Testis (tissue), 2 donors: ENCODE measurements around the gene RGS7.

Experiments
- POLR2A ChIP-seq: fragments of 450-650 bp; IDR thresholded peaks from one replicate; pipeline ENCODE4 v1.6.1; 2017; ENCODE audit warnings: antibody characterized with exemption, mild to moderate bottlenecking, moderate library complexity
- TF ChIP-seq, protein P1 (sequence below), 3 experiments: fragments of 450-650 bp in 2 of 3; fragments of 200-600 bp in 1 of 3; sonication (generic) in 1 of 3; IDR thresholded peaks; one replicate each; pipeline ENCODE4 v1.5.1; 2016 to 2019; ENCODE audit warnings: antibody characterized with exemption in 3 of 3, mild to moderate bottlenecking in 2 of 3, moderate library complexity in 1 of 3

DNA sequence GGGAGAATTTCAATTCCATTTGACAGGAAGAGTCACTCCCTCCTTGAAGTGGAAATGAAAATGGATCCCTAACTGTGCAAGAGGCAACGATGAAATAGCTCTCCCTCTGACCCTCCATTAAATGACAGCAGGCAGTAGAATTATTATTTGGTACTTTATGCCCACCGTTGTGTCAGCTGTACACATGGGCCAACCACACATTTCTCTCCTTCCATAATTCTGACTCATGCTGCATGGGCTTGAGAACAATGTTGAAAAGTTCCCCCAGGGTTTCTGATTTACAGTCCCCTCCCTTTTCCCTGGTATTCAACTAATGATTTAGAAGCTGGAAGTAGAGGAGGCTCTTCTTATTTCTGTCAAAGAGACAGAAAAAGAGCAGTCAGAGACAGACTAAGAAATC lies 103.5 kb downstream of the RGS7 start:
- TF ChIP-seq, protein P1, sequence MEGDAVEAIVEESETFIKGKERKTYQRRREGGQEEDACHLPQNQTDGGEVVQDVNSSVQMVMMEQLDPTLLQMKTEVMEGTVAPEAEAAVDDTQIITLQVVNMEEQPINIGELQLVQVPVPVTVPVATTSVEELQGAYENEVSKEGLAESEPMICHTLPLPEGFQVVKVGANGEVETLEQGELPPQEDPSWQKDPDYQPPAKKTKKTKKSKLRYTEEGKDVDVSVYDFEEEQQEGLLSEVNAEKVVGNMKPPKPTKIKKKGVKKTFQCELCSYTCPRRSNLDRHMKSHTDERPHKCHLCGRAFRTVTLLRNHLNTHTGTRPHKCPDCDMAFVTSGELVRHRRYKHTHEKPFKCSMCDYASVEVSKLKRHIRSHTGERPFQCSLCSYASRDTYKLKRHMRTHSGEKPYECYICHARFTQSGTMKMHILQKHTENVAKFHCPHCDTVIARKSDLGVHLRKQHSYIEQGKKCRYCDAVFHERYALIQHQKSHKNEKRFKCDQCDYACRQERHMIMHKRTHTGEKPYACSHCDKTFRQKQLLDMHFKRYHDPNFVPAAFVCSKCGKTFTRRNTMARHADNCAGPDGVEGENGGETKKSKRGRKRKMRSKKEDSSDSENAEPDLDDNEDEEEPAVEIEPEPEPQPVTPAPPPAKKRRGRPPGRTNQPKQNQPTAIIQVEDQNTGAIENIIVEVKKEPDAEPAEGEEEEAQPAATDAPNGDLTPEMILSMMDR (IDR thresholded peaks at IDR 0.05) = no peak
- no peak for TF ChIP-seq POLR2A
